Mesangial cell (primary cell): ENCODE results near the gene OR2T1. TPM values are rescaled to one million over a fixed set of nuclear protein-coding genes. Genes with fewer than 3 reads are reported as not detected.

Experiments used
- total RNA-seq: library from RNA; depleted of rRNA; stranded (reverse); fragments of >200 nt; gene quantifications from 2 replicates; pipeline ENCODE4 v1.2.3, GENCODE V29; 2015

OR2T1 gene
- total RNA-seq = not detected in 2 replicates

DNA sequence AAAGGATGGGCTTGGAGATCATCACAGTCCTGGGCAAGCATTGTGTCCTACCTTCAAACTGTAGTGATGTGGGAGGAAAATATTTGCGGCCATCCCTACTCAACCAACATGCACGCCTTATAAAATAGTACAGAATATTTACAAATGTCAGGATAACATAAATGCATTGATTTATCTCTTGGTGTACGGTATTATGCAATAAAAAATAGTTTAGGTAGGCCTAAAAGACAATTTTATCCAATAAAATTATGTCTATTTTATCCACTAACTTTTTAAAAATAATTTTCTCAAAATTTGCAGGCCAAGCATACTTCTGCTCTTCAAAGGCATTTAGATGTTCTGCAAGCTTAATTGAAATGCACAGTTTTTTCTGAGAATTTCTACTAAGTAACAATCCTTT, at the start of gene OR2T1:
TSS of gene OR2T1 (plus strand) at position 301 of the 400 bp plus-strand sequence. CDS start 3,100 bp downstream, outside the sequence.

GRCh38 chr1:248361121-248361715, 41.6 kb upstream of the OR2T1 start, which contains the start of gene OR2T4:
Gene OR2T4 (plus strand): TSS chr1:248361665. CDS start chr1:248361665, 0 bp downstream.

GRCh38 chr1:248375446-248375845, 27.4 kb upstream of the OR2T1 start, which contains the start of gene OR2T6:
Gene OR2T6 (plus strand): TSS chr1:248375746. CDS start chr1:248387609, 11,863 bp downstream.

GRCh38 chr1:248445399-248445798, 42.6 kb downstream of the OR2T1 start, which contains the start of gene OR2T2:
Gene OR2T2 (plus strand): TSS chr1:248445637. CDS start chr1:248452798, 7,161 bp downstream.

Other genes starting within 250 kb of the OR2T1 start
- gene OR2M2, start 228.2 kb upstream of the OR2T1 start, total RNA-seq = not detected in 2 replicates
- not detected in 2 replicates for gene OR2M3, start 205.8 kb upstream of the OR2T1 start, total RNA-seq
- gene OR2M4, start 171.6 kb upstream of the OR2T1 start, total RNA-seq = not detected in 2 replicates
- gene OR2T33, start 125.1 kb upstream of the OR2T1 start, total RNA-seq = 0.13 and 0.33 TPM in 2 replicates
- not detected in 2 replicates for gene OR2T12, start 99.6 kb upstream of the OR2T1 start, total RNA-seq
- gene OR2M7, start 78.5 kb upstream of the OR2T1 start, total RNA-seq = not detected in 2 replicates
- not detected in 2 replicates for gene OR14C36, start 54.3 kb upstream of the OR2T1 start, total RNA-seq
- not detected in 2 replicates for gene OR2T4, start 41.4 kb upstream of the OR2T1 start, total RNA-seq
- not detected in 2 replicates for gene OR2T6, start 27.3 kb upstream of the OR2T1 start, total RNA-seq
- not detected in 2 replicates for gene OR2T2, start 42.6 kb downstream of the OR2T1 start, total RNA-seq
- not detected in 2 replicates for gene OR2T3, start 70.3 kb downstream of the OR2T1 start, total RNA-seq
- gene OR2T5, start 85.5 kb downstream of the OR2T1 start, total RNA-seq = not detected in 2 replicates
- gene OR2G6, start 105.0 kb downstream of the OR2T1 start, total RNA-seq = not detected in 2 replicates
- gene OR2T29, start 159.7 kb downstream of the OR2T1 start, total RNA-seq = not detected in 2 replicates
- gene OR2T34, start 171.7 kb downstream of the OR2T1 start, total RNA-seq = not detected in 2 replicates
- not detected in 2 replicates for gene OR2T10, start 194.7 kb downstream of the OR2T1 start, total RNA-seq
- not detected in 2 replicates for gene OR2T11, start 232.0 kb downstream of the OR2T1 start, total RNA-seq
- not detected in 2 replicates for gene OR2T35, start 242.2 kb downstream of the OR2T1 start, total RNA-seq